ENCODE measurements around the gene RPS28.
"Not testable (repeated sequence)": the region's sequence is repeated elsewhere in the genome, so short reads cannot be mapped to it uniquely, and the experiment has no call there.

Gene RPS28

DNA sequence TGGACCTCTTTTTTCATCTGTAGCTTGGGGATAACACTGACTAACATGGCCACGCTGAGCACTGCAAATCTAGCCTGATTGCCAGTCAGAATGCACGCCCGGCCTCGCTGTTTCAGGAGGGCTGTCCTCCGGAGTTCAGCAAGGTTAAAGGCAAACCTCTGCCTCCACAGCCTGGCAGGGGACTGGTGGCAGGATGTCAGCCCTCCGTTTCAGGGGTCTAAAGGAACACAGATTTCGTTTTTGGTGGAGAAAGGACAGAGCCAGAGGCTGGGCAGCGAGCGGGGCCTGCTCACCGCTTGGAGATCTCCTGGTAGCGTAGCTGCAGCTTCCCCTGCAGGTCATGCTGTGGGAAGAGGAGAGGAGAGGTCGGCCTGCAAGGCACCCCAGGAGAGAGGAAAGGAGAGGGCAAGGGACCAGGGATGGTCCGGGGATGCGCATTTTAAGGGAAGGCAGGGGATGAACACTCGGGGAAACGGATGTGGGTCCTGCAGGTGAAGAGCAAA lies 681 bp upstream of the RPS28 start:
- DNase-seq (ENCODE audit: low read depth): no peak

DNA sequence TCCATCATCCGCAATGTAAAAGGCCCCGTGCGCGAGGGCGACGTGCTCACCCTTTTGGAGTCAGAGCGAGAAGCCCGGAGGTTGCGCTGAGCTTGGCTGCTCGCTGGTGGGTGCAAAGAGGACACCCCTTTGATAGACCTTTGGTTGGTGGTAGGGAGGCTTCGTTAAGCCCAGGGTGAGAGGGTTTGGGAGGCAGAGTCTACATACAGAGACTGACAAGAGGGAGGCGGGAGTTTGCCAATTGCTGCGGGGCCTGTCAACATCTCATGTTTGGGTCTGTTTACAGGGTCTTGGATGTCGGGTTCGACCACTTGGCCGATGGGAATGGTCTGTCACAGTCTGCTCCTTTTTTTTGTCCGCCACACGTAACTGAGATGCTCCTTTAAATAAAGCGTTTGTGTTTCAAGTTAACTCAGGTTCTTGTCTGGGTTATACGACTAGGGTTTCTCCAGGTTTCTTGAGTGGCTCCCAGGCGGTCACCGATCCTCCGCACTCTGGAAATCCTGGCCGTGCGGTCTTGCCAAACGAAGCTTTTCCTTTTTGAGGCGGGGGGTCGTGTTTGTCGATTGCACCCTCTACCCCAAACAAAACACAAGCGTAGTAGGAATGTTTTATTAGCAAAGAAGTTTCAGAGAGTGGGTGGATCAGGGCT lies 816 bp downstream of the RPS28 start:
- DNase-seq (ENCODE audit: low read depth): no peak

DNA sequence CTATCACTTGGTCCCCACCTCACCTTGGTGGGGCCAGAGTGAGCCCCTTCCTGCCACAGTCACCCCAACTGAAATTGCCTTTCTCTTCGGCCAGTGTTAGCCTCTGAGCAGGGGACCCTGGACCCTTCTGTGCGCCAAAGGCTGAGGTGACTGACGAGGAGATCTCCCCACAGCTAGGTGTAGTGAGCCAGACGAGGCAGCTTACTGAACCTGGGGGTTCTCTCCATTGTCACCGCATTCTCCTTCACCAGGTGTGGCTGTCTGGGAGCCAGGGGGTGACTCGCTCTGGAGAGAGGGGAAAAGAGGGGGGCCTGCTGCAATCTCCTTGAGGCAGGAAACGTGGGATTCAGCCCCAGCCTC lies 1.3 kb downstream of the RPS28 start:
- no peak for DNase-seq (ENCODE audit: low read depth)

DNA sequence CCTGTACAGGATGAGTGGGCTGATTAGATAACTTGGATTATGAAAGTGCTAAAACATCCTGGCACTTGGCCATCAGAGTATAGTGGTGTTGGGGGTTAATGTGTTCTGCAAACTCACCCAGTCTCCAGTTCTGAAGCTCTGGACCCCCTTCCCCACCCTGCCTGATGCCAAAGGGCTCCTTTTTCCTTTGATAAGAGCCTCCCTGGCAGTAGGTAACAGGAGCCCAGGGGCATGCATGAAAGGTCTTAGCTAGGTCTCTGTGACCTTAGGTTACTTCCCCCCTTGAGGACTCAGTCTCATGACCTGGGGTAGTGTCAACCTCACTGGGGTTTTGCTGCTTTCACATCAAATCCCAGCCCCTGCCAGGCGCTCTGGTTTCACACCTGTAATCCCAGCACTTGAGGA lies 2.5 kb downstream of the RPS28 start:
- DNase-seq (ENCODE audit: low read depth): no peak

DNA sequence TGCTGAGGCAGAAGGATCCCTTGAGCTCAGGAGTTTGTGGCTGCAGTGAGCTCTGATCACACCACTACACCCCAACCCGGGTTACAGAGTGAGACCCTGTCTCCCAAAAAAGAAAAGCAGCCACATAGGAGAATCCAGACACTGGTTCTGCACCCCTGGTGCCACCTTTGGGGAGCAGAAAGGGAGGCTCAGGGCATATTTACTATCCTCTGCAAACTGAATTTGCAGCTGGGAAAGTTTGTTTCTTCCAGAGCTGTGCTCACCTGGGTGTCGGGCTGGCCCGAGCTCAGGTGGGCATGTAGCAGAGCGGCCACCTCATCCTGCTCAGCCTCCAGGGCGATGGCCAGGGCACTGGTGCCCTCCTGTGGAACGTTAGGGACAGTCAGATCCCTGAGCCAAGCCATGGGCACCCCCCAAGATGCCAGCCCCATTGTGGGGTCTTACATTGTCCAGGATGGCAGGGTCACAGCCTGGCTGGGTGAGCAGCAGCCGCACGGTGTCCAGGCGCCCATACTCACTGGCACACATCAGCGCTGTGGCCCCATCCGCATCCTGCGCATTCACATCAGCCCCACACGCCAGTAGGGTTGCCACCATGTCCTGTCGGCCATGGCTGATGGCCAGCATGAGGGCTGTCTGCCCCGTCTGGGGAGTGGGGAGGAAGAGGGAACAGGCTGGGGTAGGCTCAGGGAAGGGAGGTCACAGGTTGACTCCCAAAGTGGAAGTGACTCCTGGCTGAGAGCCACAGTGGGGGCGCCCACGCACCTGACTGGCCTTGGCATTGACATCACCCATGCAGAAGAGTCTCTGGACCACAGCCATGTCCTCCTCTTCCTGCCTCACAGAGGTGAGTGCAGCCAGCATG lies 3.1 kb downstream of the RPS28 start:
- no peak for DNase-seq (ENCODE audit: low read depth)

DNA sequence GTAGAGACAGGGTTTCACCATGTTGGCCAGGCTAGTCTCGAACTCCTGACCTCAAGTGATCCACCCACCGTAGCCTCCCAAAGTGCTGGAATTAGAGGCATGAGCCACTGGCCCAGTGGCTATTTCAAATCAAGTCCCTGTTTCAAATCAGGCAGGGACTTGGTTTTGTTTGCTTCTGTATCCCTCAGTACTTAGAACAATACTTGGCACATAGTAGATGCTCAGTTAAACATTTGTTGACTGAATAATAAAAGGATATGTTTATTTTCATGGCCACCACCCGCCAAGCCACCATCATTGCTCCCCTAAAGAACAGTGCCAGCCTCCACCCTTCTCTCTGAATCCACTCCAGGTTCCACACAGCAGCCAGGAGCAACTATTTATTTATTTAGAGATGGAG lies 4.2 kb downstream of the RPS28 start:
- no peak for DNase-seq (ENCODE audit: low read depth)

DNA sequence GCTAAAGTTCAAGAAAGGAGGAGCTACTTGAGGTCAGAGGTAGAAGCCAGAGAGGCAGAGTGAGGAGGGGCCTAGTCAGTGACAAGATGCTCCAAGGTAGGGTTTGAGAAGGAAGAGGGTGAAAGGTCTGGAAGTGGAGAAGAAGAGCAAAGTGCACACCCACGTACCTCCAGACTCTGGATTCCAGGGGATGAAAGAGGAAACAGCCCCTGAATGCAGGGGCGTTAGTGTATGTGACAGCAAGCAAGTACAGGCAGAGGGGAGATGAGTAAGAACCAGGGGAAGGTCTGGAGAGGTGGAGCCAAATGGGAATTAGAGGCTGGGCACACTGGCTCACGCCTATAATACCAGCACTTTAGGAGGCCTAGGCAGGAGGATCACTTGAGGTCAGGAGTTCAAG lies 8.7 kb downstream of the RPS28 start:
- DNase-seq (ENCODE audit: low read depth): no peak

DNA sequence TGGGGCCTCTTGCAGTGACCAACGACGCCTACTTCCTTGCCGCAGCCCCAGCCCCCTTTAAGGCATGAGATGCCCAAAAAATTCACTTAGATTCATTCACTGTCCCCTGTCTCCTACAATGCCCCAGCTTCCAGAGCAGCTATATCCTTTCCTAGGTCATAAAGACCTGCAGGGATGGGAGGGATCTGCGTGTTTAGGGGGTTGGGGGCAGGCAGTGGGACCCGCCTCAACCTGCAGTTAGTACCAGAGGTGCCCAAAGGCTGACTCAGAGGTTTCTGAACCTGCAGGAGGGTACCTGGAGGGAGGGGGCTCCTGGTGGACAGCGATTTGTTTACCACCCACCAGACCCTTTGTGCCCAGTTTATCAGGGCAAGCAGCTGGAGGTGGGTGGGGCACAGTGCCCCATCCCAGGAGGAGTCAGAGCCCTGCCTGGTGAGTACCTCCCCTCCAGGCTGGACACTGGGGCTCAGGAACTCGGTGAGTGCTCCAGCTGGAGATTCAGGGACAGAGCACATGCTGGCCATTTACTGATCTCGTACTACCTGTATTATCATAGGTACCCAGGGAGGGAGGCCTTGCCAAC lies 10.1 kb downstream of the RPS28 start:
- no peak for DNase-seq (ENCODE audit: low read depth)

DNA sequence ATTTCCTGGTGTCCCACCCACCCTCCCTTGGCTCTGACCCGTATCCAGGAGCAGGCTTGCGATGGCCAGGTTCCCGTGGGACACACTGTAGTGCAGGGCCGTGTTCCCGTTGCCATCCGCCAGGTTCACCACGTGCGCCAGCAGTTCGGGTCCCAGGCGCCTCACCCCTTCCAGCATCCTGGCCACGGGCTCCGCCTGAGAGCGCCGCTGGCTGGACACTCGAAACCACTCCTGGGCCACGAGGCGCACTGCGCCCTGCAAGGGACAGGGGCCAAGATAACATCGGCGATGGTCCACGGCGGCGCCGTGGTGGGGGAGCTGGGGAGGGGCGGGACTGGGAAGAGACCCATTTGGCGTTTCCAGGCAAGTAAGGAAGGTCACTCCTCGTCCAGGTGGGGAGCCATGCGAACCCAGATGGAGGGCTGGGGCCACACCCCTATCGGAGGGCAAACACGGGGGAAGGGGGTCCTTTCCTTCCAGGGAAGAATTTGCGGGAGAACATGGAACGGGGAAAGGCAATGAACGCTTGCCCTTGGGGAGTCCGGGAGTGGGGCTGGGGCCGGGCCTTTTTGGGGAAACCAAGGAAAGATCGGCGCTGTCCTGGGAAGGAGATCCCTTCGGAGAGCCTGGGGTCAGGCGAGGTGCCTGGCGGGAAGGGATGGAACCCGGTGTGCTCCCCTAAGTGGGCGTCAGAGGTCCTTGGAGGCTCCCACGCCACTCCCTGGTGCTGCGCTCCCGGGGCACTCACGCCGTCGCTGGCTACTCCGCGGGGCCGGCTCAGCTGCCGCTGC lies 11.9 kb downstream of the RPS28 start:
- DNase-seq (ENCODE audit: low read depth): no peak

DNA sequence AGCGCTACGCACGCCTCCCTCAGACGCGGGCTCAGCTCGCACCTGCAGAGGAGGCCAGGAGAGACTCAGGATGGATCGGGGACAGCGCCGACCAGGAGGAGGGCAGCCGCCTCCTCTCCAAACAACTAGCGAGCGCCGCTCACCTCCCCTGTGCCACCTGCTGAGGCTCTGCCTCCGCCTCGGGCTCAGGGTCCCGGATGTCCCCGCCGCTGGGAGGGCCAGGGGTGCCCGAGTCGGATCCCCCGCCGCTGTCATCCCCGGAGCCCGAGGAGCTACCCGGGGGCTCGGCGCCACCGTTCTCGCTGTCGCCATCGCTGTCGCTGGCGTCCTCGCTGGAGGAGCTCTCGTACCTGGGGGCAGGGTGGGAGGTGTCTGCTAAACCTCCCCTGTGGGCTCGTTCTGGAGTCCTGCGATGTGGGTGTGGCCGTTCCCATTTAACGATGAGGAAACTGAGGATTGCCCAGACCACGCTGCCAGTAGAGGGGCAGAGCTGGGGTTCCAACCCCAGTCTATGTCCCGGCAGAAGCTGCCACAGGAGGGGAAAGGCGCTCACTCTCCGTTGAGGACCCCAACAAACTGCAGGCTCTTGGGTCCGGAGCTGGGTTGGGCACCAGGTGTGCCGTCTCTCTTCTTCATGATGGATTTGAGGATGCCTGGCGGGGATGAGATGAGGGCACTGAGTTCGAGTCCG lies 12.6 kb downstream of the RPS28 start:
- DNase-seq (ENCODE audit: low read depth): no peak

DNA sequence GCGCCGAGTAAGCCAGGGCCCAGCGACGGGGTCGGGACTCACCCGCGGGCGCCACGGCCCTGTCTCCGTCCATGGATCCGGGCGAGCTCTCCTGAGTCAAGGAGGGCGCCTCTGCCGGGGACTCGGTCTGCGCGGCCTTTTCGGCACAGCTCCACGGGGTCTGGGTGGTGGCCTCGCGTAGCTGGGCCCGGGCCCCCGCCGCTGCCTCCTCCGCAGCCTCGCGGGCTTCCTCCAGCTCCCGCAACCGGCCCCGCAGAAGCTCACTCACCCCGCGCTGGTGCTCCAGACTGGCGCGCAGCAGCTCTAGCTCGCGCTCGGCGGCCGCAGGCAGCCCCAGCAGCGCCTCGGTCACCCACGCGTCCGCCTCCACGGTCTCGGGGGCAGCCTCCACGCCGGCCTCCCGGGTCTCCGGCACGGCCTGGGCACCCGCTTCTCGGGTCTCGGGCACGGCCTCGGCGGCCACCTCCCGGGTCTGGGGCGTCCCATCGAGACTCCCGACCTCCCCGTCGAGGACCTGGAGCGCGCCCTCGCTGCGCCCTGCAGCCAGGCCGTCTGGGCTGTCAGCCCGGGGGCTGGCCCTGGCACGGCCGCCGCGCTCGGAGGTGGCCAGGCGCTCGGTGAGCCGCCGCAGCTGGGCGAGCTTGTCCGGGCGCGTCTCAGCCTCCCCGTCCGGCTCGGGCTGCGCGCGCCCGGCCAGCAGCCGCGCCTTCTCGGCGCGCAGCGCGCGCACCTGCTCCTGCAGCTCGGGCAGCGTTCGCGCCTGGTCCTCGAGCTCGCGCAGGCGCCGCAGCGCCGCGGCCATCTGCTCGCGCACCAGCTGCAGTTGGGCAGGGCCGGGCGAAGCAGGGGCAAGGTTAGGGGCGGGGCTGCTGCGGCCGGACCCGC lies 13.4 kb downstream of the RPS28 start:
- DNase-seq (ENCODE audit: low read depth): no peak

DNA sequence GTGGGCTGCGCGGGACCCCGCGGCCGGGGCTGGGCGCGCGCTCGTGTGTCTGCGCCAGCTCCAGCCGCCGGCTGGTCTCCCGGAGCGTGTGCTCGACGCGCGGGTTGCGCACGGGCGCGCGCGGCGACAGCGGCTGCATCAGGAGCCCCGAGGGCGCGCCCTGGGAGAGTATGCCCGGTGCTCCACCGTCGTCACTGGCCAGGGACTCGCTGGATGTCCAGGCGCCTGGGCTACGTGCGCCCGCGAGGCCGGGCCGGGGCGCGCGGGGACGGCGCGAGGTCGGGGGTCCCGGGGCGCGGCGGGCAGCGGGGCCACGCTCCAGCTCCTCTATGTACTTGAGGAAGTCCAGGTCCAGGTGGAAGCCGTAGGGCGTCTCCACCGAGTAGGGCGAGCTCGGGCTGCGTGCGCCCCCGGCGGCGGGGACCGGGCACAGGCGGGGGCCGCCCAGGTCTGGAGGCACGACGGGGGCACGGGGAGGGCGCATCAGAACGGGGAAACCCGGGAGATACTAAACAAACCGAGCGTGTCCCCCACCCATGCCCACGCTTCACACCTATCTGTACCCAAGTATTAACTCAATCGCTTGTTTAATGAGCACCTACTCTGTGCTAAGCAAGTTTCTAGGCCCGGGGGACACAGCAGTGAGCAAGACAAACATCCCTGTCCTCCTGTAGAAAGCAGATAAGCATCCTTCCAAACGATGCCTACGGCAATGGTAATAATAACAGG lies 14.2 kb downstream of the RPS28 start:
- DNase-seq (ENCODE audit: low read depth): no peak

DNA sequence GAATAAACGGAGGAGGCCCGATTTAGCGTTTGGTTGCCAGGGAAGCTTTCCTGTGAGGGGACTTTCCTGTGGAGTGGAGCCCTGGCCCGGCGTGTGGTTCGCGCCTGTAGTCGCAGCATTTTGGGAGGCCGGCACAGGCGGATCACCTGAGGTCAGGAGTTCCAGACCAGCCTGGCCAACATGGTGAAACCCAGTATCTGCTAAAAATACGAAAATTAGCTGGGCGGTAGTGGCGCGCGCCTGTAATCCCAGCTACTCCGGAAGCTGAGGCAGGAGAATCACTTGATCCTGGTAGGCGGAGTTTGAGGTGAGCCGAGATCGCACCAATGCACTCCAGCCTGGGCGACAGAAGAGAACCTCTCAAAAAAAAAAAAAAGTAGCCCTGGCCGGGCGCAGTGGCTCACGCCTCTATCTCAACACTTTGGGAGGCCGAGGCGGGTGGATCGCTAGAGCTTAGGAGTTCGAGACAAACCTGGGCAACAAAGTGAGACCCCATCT lies 14.8 kb downstream of the RPS28 start:
- DNase-seq (ENCODE audit: low read depth): no peak

DNA sequence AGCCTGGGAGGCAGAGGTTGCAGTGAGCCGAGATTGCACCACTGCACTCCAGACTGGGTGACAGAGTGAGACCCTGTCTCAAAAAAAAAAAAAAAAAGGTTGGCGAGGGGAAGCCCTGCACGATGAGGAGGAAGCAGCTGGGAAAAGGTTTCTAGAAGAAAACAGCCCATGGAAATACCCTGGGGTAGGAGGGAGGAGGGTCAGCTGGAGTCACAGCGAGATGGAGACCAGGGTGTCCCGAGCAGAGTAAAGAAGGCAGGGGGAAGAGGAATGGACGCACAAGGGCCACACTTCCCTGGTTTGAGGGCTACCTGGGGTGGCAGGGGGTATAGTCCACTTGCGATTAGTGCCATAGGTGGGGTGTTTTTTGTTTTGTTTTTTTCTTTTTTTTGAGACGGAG lies 15.4 kb downstream of the RPS28 start:
- DNase-seq (ENCODE audit: low read depth): no peak

DNA sequence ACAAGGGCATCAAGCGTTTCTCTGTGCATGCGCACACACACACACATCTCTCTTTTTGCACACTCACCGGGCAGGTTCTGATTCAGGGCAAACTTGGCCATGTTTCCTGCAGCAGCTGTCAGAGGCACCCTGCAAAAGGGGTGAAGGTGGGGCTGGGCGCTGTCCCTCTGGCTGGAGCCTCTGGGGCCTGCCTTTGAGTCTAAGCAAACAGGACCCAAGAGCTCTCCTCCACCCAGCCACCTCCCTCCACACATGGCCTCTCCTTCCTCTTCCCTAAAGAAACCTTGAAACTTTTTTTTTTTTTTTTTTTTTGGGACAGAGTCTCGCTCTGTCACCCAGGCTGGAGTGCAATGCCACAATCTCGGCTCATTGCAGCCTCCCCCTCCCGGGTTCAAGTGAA lies 16.4 kb downstream of the RPS28 start:
- no peak for DNase-seq (ENCODE audit: low read depth)

DNA sequence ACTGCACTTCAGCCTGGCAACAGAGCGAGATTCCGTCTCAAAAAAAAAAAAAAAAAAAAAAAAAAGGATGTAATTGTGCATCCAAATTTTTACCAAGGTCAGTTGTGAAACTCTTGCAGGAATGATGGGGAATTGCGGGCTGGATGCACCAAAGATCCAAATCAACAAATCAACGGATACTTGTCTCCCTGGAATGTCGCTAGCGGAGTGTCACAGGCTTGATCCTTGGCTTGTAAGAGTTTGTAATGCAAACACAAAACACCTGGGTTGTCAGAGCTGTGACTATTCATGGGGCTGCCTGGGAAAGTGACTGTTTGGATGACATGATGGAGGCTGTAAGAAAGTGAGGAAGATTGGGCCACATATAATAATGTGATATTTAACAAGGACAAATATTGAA lies 17.5 kb downstream of the RPS28 start:
- no peak for DNase-seq (ENCODE audit: low read depth)

DNA sequence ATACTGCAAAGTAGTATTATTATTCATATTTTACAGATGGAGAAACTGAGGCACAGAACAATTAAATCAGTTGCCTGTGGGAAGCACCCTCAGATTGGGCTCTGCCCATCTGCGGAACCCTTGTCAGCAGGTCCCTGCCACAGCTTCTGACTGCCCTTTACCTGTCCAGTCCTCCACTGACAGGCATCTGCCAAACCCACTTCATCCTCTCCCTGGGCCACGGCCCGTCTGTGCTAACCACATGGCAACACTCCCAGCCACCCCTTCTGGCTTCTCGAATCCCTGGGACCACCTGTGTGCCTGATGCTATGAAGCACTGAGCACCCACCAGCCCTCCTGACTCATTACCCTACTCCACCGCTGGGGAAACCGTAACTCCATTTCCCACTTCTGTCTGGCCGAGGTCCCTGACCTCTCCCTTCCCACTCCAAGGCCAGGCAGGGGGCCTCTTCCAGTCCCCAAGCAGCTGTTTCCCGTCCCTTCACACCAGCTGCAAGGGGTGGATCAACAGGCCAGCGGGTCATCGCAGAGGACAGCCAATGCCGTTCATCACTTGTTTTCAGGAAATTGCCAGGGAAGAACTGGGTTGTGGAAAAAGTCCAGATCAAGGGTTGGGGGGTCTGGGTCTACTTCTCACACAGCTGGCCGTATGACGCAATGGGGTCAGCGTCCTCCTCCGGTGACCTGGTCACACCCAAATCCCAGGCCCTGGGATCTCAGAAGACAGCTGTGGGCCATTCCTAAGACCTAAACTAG lies 19.2 kb downstream of the RPS28 start:
- DNase-seq (ENCODE audit: low read depth): no peak

DNA sequence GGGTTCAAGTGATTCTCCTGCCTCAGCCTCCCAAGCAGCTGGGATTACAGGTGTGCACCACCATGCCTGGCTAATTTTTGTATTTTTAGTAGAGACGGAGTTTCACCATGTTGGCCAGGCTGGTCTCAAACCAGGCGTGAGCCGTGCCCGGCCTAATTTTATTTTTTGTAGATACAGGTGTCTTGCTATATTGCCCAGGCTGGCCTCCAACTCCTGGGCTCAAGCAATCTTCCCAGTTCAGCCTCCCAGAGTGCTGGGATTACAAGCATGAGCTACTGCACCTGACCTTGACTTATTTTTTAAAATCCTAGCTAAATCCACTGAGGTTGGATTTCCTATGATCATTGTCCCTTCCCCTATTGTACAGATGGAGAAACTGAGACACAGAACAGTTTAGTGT lies 20.2 kb downstream of the RPS28 start:
- not testable (repeated sequence) for DNase-seq (ENCODE audit: low read depth)

DNA sequence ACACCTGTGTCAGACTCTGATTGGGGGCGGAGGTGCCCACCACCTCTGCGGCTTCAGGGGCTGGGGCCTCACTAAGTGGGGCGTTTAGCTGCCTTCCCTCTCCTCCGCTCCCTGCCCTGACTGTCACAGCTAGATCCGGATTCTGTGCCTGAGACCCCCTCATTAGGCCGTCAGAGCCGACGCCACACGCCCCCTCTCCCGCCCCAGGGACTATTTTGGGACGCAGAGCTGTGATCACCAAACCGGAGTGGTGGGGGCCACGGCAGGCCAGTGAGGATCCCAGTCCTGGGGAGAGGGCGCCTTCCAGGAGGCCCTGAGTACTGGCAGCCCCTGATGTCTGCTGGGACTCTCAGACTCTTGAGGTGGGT lies 21.0 kb downstream of the RPS28 start:
- DNase-seq (ENCODE audit: low read depth): no peak

Data from activated T-cell treated with anti-CD3 and anti-CD28 coated beads for 24 hours (primary cell).